HG03097 (cell line): Measurements from ENCODE around the gene HK3.

Experiments used
- ATAC-seq: cut with Tn5 transposase; IDR thresholded peaks from one replicate; pipeline ENCODE4 v1.9.1; 2021; ENCODE audit not compliant: unreplicated experiment, low FRiP score

The HK3 gene

GRCh38 chr5:176851871-176852658 is 47.1 kb downstream of the HK3 start:
- no peak for ATAC-seq

DNA sequence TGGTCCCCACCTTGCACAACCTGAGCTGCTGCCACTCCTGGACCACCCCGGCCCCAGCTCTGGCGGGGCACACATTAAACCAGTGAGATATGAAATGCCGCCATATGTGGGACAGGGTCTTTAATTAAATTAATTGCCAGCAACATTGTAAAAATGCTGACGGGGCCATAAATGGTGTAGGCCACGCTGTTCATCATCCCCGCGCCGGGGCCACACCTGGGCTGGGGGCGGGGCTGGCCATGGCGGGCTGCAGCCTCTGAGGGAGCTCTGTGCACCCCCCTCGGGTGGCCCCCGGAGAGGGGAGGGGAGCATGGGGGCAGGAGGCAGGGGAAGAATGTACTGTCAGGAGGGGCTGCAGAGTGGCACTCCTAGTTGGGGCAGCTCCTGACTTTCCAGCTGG is 47.8 kb downstream of the HK3 start:
- ATAC-seq: no peak

GRCh38 chr5:176850371-176851245 is 48.5 kb downstream of the HK3 start:
- no peak for ATAC-seq

- no peak for ATAC-seq
These were observed 49.4 kb downstream of the HK3 start for GRCh38 chr5:176849611-176850227.

DNA sequence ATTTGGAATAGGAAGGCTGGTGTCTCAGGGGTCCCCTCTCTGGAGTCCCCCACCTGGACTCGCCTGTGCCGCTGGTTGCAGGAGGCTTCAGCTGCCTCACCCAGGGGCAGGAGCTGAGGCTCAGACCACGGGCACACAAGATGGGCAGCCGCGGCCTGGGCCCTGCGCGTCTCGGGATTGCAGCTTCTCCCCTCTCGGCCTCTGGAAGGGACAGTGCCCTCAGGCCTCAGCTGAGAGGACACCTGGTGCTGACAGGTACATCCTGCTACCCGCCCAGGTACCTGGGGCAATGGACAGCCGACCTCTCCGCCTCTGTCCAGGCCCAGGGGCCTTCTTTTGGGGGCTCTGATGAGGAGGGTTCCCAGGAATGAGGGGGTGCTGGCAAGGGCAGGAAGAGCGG is 50.5 kb downstream of the HK3 start:
- no peak for ATAC-seq

GRCh38 chr5:176847726-176848290 is 51.3 kb downstream of the HK3 start:
- no peak for ATAC-seq

GRCh38 chr5:176847148-176847547 is 52.0 kb downstream of the HK3 start:
- ATAC-seq: no peak

DNA sequence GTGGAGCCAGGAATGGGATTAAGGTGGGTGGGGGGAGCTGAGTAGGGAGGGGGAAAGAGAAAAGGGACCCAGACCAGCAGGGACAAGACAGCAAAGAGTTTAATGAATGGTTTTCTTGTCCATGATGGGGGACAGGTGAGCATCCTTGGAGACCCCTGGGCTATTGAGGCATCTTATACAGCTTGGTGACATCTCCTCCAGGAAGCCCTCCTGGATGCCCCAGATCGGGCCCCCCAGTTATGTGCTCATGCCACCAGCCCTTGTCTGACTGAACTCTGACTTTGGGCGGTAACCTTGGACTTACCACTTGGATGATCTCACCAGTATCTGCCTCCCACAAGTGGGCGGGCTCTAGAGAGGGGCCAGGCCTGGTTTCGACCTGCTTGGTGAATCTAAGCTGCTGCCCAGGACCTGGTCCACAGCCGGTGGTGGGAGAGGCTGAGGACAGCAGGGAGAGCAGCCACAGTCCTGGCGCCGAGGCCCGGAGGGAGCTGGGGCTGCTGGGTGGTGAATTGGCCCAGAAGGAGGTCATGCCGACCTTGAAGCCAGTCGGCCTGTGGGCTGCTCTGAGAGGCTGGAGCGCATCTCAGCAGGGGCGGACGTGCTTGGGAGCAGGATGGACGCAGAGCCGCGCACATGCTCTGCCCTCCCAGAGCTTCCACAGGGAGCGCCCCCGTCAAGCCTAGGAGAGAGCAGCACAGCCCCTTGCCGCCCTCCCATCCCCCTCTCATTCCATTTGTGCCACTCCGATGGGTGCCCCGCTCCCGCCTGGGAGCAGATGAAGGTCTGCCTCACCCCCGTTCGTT is 52.6 kb downstream of the HK3 start:
- no peak for ATAC-seq

GRCh38 chr5:176845392-176845713 is 53.8 kb downstream of the HK3 start:
- ATAC-seq: no peak

DNA sequence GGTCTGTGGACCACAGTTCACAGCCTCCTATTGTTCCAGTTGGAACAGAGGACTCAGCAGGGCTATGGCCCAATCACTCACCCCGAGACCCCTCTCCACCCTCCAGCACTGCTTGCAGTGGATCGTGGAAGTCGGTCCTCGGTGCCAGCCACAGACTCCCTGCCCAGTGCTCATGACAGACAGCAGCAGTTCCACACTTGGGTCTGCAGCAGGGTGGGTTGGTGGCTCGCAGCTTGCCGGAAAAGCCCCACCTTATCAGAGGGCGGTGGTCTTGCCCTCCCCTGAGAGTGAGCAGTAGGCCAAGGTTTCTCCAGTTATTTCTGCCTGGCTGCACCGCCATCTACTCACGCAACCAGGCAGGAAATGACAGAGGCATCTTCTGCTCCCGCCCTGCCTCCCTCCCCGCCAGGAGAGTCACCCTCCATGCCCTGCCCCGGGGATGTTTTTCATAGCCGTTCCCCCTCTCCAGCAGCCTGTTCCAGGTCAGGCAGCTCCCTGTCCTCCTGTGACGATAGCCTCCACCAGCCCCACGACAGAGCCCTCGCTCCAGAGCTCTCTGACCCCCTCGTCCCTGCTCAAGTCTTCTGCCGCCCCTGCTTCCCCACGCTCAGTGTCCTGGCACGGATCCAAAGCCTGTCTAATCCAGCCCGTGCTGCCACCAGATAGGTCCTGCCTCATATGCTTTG is 54.3 kb downstream of the HK3 start:
- ATAC-seq: no peak

- ATAC-seq: no peak
These were observed 54.9 kb downstream of the HK3 start for GRCh38 chr5:176844281-176844680.

- ATAC-seq: no peak
These were observed 55.5 kb downstream of the HK3 start for GRCh38 chr5:176843673-176844072.

- no peak for ATAC-seq
These were observed 61.4 kb downstream of the HK3 start for GRCh38 chr5:176837707-176838115.

DNA sequence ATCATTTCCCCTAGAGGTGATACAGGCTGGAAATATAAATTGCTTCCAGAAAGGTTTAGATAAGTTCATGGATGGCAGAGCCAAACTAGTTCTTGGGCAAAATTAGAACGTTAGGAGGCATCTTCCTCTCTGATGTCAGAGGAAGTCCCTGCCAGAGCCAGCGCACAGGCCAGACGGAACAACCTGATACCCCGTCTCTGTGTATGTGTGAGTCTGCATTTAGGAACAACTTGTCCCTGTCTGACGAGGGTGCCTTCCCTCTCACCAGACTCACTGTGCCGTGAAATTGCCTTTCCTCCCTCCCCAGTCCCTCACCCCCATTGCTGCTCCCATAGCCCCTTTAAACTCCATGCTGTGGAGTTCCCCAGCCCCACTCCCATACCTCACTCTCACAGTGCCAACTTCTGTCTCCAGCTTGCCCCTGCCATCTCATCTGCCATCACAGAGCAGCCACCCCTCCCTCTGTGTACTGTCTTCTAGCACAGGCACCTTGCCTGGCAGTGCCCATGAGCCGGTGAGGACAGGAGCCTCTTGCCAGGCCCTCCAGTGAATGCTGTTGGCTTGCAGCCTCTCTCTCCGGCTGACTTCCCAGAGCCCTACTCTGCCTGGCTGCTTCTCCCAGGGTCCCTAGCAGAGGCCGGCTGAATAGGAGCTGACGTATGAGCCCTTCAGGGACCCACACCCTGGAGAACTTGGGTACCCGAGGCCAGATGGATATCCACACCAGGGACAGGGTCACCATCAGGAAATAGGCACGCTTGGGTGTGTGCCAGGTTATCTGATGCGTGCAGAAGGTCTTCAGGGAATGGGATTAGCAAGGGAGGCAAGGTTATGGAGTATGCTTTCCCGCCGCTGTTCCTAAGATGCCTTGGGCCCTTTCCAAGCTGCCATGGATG is 62.1 kb downstream of the HK3 start:
- no peak for ATAC-seq

DNA sequence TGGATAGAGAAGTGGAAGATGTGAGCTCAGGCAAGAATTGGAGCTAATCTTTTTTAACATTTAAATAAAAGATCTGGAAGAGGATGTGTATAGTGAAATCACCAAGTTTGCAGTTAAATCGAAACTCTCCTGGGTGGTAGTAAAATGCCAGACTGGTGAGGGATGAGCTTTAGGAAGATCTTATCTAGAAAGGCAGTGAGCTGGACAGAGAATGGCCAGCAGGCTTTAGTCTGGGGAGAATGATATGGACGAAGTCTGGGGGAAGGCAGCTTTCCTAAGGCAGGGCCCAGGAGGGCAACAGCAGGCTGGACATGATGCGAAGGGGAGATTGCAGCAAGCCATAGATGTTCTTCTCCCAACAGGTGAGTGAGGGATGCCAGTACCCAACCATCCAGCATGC is 63.2 kb downstream of the HK3 start:
- ATAC-seq: no peak

DNA sequence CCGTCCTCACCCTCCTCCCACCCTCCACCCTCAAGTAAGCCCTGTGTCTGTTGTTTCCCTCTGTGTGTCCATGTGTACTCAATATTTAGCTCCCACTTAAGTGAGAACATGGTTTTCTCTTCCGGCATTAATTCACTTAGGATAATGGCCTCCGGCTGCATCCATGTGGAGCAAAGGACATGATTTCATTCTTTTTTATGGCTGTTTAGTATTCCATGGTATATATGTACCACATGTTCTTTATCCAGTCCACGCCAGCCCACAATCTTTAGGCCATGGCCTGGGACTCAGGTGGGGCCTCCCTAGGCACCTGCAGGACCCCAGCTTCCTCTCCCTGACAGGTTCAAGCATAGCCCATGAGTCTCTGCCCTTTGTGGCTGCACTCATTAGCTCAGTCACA is 65.9 kb downstream of the HK3 start:
- no peak for ATAC-seq

GRCh38 chr5:176832162-176832561 is 67.0 kb downstream of the HK3 start:
- ATAC-seq: no peak

- ATAC-seq: no peak
These were observed 67.7 kb downstream of the HK3 start for GRCh38 chr5:176831425-176831824.

DNA sequence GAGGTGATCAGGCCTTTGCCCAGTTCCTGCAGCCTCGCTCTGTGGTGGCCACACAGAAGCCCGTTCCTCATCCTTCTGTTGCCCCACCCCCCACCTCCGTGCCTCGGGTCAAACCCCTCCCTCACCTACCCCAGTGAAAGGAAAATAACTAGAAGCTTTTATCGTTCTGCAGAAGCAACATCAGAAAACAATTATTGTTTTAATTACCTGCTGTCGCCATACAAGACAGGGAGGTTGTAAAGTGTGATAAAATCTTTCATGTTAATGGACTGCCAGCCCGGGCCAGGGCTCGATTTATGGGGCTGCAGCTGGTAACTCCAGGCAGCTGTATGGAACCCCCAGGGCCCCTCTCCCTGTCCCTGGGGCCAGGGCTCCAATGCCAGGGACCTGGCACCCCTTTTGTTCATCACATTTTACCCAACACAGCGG is 68.1 kb downstream of the HK3 start:
- no peak for ATAC-seq
